Activated CD4-positive, alpha-beta T cell treated with anti-CD3 and anti-CD28 coated beads, Interleukin-2, amount 10 ng/mL, durations not matched to agents 7 days and 5 days (primary cell): ENCODE data around the gene TRPM2. TPM values are rescaled to one million over a fixed set of nuclear protein-coding genes. Genes with fewer than 3 reads are reported as not detected.
"Not testable (repeated sequence)": the region's sequence is repeated elsewhere in the genome, so short reads cannot be mapped to it uniquely, and the experiment has no call there.

Experiments used
- CTCF ChIA-PET: fragments of 350-600 bp; sonication (Branson Sonifier 250); formaldehyde crosslinking; loops from one replicate; lab custom pipeline; 2021; ENCODE audit warnings: antibody characterized with exemption; lab: Charles Lee
- POLR2A ChIA-PET: fragments of 350-600 bp; sonication (Branson Sonifier 250); formaldehyde crosslinking; loops from one replicate; lab custom pipeline; 2021; ENCODE audit warnings: antibody characterized with exemption; lab: Charles Lee
- DNase-seq: peaks from one replicate; pipeline ENCODE4 v3.0.0-alpha.2; 2020
- H3K27ac Mint-ChIP-seq: one replicate; pipeline ENCODE4 v1.8.0; 2021; ENCODE audit warnings: mild to moderate bottlenecking, moderate library complexity, mixed read lengths
- H3K27me3 Mint-ChIP-seq: one replicate; pipeline ENCODE4 v1.8.0; 2021; ENCODE audit warnings: mixed read lengths
- H3K36me3 Mint-ChIP-seq: one replicate; pipeline ENCODE4 v1.8.0; 2021; ENCODE audit warnings: low read depth, mixed read lengths
- H3K4me1 Mint-ChIP-seq: one replicate; pipeline ENCODE4 v1.8.0; 2021; ENCODE audit warnings: mixed read lengths
- H3K4me3 Mint-ChIP-seq: one replicate; pipeline ENCODE4 v1.8.0; 2021; ENCODE audit warnings: mild to moderate bottlenecking, moderate library complexity, mixed read lengths
- H3K9me3 Mint-ChIP-seq: one replicate; pipeline ENCODE4 v1.8.0; 2021; ENCODE audit warnings: mixed read lengths
- total RNA-seq, 2 experiments: library from RNA; stranded (reverse); gene quantifications; one replicate each; pipeline ENCODE4 v1.2.3, GENCODE V29; 2021

The TRPM2 gene
- total RNA-seq, 2 experiments from 2014 or later, result 13.9 to 15.2 TPM

GRCh38 chr21:44332383-44332782, 21.0 kb upstream of the TRPM2 start:
- CTCF ChIA-PET, result interaction anchor here (1.0 kb wide), 1 partner anchor 17 kb away, joined by 3 read pairs; no protein-coding TSS in a partner anchor
- peaks cover 2% of the 10 kb centered on the region for H3K36me3 Mint-ChIP-seq
- no peaks in the 10 kb centered on the region for H3K9me3 Mint-ChIP-seq
- no peak overlapping the region for H3K4me3 Mint-ChIP-seq
- H3K27ac Mint-ChIP-seq, result no peak overlapping the region
- H3K4me1 Mint-ChIP-seq, result peaks cover 2% of the 10 kb centered on the region
- POLR2A ChIA-PET, result no interaction called here
- H3K27me3 Mint-ChIP-seq, result no peaks in the 10 kb centered on the region
- no peak for DNase-seq

- ChIA-PET CTCF (interaction anchor here (1.7 kb wide), 1 partner anchor 10 kb away, joined by 4 read pairs; no protein-coding TSS in a partner anchor), POLR2A (no interaction called here)
Measured at GRCh38 chr21:44332965-44333364, 20.5 kb upstream of the TRPM2 start.

DNA sequence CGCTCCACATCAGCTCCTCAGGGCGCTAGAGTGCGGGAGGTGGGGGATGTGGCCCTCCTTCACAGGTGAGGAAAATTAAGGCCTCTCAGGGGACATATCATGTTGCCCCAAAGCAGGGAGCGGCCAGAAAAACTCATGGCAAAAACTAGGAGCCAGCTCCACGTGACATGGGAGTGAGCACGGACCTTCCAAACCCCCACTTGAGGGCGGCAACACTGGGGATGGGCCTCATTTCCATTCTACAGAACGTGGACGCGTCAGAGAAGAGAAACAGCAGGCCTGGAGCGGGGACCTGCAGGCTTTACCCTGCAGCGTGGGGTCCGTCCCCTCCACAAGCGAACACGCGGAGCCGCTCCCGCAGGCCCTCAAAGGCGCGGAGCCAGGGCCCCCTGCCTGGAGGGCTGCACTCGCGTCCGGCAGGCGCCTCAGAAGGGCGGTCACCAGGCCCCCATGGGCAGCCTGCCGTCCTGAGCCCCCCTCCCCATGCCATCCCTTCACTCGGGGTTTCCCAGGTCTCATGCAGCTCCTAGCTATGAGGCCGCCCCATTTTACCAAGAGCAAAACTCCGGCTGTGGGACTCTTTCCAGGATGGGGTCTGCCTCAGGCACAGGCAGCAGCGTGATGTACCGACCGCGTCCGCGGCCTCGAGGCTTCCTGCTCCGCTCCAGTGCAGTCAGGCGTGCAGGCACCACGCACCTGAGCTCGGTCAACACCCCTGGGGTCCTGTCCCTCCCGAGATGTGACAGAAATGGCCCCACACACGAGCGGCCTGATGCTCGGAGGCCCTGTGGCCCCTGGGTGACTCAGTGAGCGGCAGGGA, 19.7 kb upstream of the TRPM2 start:
- POLR2A ChIA-PET, result no interaction called here
- Mint-ChIP-seq H3K4me3 (no peak overlapping the region), H3K36me3 (peaks cover 2% of the 10 kb centered on the region), H3K4me1 (peaks cover 8% of the 10 kb centered on the region), H3K27ac (no peak overlapping the region), H3K27me3 (no peaks in the 10 kb centered on the region), H3K9me3 (no peaks in the 10 kb centered on the region)
- CTCF ChIA-PET, result interaction anchor here (1.1 to 1.7 kb wide), 2 partner anchors 11 to 15 kb away, joined by 3 to 4 read pairs; no protein-coding TSS in a partner anchor
- no peak for DNase-seq

More at GRCh38 chr21:44332965-44333364, 20.5 kb upstream of the TRPM2 start:
- H3K27me3 Mint-ChIP-seq, result no peaks in the 10 kb centered on the region
- no peak overlapping the region for H3K27ac Mint-ChIP-seq
- DNase-seq, result no peak
- H3K4me1 Mint-ChIP-seq, result peaks cover 8% of the 10 kb centered on the region
- peaks cover 2% of the 10 kb centered on the region for H3K36me3 Mint-ChIP-seq
- H3K4me3 Mint-ChIP-seq, result no peak overlapping the region
- no peaks in the 10 kb centered on the region for H3K9me3 Mint-ChIP-seq

DNA sequence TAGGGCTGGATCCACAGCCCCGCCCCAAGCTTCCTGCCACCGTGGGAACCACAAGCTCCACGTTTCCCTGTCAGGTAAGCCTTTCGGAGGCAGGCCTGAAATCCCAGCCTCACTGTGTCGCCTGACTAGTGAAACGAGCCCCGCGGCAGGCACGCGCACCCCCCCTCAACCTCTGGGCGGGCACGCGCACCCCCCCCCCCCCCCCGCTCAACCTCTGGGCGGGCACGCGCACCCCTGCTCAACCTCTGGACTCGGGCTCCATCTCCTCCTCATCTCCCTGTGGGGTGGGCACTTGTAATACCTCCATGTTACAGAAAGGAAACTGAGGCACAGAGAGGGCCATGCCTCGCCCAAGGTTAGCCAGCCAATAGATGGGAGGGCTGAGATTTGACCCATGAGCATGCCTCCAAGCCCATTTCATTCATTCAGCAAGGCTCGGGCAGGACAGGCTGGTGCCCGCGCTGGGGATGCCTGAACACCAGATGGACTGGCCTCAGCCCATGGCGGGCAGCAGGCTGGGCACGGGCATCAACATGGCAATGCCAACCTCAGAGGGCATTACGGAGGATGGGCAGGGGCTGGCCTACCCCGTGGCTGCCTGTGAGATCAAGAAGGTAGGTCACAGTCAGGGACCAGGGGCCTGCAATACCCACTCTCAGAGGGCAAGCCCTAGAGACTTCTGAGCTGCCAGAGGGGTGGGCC, 18.9 kb upstream of the TRPM2 start:
- peaks cover 10% of the 10 kb centered on the region for H3K4me1 Mint-ChIP-seq
- CTCF ChIA-PET, result interaction anchor here (1.1 to 1.7 kb wide), 2 partner anchors 12 to 16 kb away, joined by 3 to 4 read pairs; no protein-coding TSS in a partner anchor

GRCh38 chr21:44335266-44336059, 18.0 kb upstream of the TRPM2 start:
- ChIA-PET POLR2A (no interaction called here), CTCF (no interaction called here)
- H3K27me3 Mint-ChIP-seq, result no peaks in the 10 kb centered on the region

More for the DNA sequence above, 18.9 kb upstream of the TRPM2 start:
- DNase-seq, result no peak
- POLR2A ChIA-PET, result no interaction called here
- H3K36me3 Mint-ChIP-seq, result peaks cover 2% of the 10 kb centered on the region
- no peak overlapping the region for H3K27ac Mint-ChIP-seq
- no peak overlapping the region for H3K4me3 Mint-ChIP-seq
- H3K9me3 Mint-ChIP-seq, result no peaks in the 10 kb centered on the region
- no peaks in the 10 kb centered on the region for H3K27me3 Mint-ChIP-seq

GRCh38 chr21:44337449-44337848, 16.0 kb upstream of the TRPM2 start:
- Mint-ChIP-seq H3K27ac (peak overlapping the region; percentile 76), H3K36me3 (peaks cover 2% of the 10 kb centered on the region), H3K9me3 (no peaks in the 10 kb centered on the region), H3K27me3 (no peaks in the 10 kb centered on the region), H3K4me1 (peaks cover 26% of the 10 kb centered on the region), H3K4me3 (no peak overlapping the region)
- CTCF ChIA-PET, result no interaction called here
- POLR2A ChIA-PET, result no interaction called here
- no peak for DNase-seq

More at GRCh38 chr21:44335266-44336059, 18.0 kb upstream of the TRPM2 start:
- H3K36me3 Mint-ChIP-seq, result peaks cover 2% of the 10 kb centered on the region
- no peak overlapping the region for H3K27ac Mint-ChIP-seq
- H3K9me3 Mint-ChIP-seq, result no peaks in the 10 kb centered on the region
- no peak for DNase-seq
- no peak overlapping the region for H3K4me3 Mint-ChIP-seq
- peaks cover 20% of the 10 kb centered on the region for H3K4me1 Mint-ChIP-seq

DNA sequence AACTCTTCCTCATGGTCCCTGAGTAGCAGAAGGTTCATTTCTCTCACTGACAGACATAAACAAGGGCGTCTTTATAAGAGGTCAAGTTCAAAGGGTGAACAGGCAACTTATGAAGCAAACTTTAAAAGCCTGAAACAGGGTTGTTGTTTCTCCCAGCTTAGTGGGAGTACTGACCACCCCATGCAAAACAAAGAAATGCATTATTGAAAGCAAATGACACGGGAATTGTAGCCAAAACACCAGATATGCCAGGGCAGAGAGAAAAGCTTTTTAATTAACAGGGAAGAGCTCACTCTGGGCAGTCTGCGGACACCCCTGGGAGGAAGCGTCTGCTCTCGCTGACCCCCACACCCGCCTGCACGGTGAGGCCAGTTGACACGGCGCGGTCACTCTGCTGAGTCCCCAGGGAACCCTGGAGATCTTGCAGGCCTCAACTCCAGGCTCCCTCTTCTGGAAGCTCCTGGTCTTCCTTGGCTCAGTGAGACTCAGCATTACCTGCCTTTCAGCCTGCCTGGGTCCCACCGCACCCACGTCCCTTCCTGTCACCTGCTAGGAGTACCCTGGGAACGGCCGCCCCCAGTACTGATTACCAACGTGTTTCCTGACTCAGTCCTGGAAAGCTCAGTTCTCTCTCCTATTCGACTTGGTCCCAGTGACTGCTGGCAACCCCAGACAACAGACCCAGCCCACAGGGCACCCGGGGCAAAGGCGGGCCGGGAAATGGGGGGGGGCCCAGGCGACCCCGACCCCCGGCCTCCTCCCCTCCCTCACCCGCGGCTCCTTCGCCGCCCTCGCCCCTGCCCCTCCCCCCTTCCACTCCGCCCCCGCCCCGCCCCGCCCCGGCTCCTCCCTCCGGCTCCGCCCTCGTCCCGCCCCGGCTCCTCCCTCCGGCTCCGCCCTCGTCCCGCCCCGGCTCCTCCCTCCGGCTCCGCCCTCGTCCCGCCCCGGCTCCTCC, 15.2 kb upstream of the TRPM2 start:
- ChIA-PET CTCF (interaction anchor here (1.0 kb wide), 2 partner anchors 114 to 325 kb away, joined by 3 read pairs; no protein-coding TSS in a partner anchor), POLR2A (no interaction called here)
- H3K36me3 Mint-ChIP-seq, result peaks cover 2% of the 10 kb centered on the region
- H3K4me3 Mint-ChIP-seq, result peak overlapping the region; percentile 47
- peaks cover 26% of the 10 kb centered on the region for H3K4me1 Mint-ChIP-seq
- peak; percentile 51 for DNase-seq
- no peaks in the 10 kb centered on the region for H3K27me3 Mint-ChIP-seq
- H3K27ac Mint-ChIP-seq, result peak overlapping the region; percentile 76
- no peaks in the 10 kb centered on the region for H3K9me3 Mint-ChIP-seq

DNA sequence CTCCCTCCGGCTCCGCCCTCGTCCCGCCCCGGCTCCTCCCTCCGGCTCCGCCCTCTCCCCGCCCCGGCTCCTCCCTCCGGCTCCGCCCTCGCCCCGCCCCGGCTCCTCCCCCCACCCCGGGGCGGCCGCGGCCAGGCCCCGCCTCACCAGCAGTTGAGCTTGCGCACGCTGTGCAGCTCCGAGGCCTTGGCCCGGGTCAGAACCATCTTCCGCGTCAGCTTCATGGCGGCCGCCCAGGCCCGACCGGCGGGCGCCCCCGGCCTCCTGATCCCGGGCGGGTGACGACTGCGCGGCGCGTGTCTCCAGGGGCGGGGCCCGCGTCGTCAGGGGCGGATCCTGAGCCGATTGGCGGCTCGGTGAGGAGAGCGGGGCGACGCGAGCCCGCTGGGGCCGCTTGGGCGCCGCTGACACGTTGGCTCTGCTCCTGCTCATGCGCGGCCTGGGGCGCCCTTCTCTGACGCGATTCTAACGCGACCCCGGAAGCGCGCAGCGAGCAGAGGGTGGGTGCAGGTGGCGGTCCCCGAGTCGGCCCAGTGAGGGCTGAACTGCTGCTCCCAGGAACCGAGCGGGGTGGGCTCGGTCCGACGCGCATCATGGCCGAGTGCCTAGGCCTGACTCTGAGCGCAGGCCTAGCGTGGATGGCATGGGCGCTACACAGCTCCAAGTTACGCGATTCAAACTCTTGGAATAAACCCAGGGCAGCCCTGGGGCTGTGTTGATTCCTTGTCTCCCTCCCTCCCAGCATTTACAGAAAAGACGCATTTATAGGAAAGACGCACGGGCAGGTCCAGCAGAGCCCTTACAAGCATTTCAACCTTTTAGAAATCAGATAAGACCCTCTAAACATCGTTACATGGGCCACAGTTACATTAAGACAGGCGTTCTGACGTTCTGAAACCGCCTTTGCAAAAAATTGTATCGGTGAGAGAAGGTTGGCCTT, 14.2 kb upstream of the TRPM2 start, which contains the start of gene CFAP410:
TSS of gene CFAP410 (minus strand) at position 420 of the 940 bp plus-strand sequence. CDS start at position 224, 196 bp downstream.
- peak; percentile 94 for DNase-seq
- ChIA-PET CTCF (interaction anchor here (1.0 to 1.4 kb wide), 3 partner anchors 113 to 326 kb away, joined by 3 read pairs; no protein-coding TSS in a partner anchor), POLR2A (no interaction called here)
- H3K27me3 Mint-ChIP-seq, result no peaks in the 10 kb centered on the region
- H3K36me3 Mint-ChIP-seq, result peaks cover 2% of the 10 kb centered on the region
- H3K9me3 Mint-ChIP-seq, result no peaks in the 10 kb centered on the region
- peak within 1 kb of the TSS; percentile 96 for H3K27ac Mint-ChIP-seq
- H3K4me1 Mint-ChIP-seq, result peaks cover 26% of the 10 kb centered on the region
- peak within 1 kb of the TSS; percentile 89 for H3K4me3 Mint-ChIP-seq

DNA sequence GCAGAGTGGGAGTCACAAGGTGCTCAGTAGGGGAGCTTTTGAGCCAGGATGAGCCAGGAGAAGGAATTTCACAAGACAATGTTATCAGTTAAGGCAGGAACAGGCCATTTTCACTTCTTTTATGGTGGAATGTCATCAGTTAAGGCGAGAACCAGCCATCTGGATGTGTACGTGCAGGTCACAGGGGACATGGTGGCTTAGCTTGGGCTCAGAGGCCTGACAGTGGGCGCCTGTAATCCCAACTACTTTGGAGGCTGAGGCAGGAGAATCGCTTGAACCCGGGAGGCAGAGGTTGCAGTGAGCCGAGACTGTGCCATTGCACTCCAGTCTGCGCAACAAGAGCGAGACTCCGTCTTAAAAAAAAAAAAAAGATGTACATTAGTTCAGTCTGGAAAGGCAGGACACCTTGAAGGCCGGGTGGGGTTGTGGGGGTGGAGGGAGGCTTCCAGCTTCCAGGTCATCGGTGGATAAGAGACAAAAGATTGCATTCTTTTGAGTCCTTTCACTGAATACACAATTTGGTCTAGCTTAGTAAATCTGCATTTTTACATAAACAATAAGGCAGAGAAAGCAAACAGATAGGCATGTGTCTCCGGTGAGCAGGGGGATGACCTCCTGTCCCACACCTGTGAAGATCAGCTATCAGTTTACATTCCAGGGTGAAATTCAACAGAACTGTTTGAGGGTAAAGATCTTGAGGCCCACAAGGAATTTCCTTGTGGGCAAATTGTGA, 11.5 kb upstream of the TRPM2 start:
- H3K36me3 Mint-ChIP-seq, H3K27ac Mint-ChIP-seq: not testable (repeated sequence)
- H3K4me1 Mint-ChIP-seq, result peaks cover 26% of the 10 kb centered on the region

GRCh38 chr21:44342981-44343380, 10.4 kb upstream of the TRPM2 start:
- H3K27me3 Mint-ChIP-seq, H3K4me3 Mint-ChIP-seq, POLR2A ChIA-PET, DNase-seq, H3K27ac Mint-ChIP-seq, H3K9me3 Mint-ChIP-seq, H3K36me3 Mint-ChIP-seq: not testable (repeated sequence)
- CTCF ChIA-PET, result interaction anchor here (1.6 kb wide), 2 partner anchors 10 to 45 kb away, joined by 5 to 6 read pairs; partner anchors contain the start of gene TRPM2
- peaks cover 18% of the 10 kb centered on the region for H3K4me1 Mint-ChIP-seq

More for the DNA sequence above, 11.5 kb upstream of the TRPM2 start:
- CTCF ChIA-PET, result interaction anchor here (0.6 to 1.6 kb wide), 5 partner anchors 10 to 378 kb away, joined by 3 to 6 read pairs (median 4); partner anchors contain the start of gene TRPM2
- DNase-seq, H3K9me3 Mint-ChIP-seq, POLR2A ChIA-PET, H3K27me3 Mint-ChIP-seq, H3K4me3 Mint-ChIP-seq: not testable (repeated sequence)
